HG03457 (cell line): ENCODE data around the gene WDTC1.

Experiments used
- ATAC-seq: cut with Tn5 transposase; IDR thresholded peaks from one replicate; pipeline ENCODE4 v1.9.1; 2021; ENCODE audit warnings: moderate number of reproducible peaks; ENCODE audit not compliant: unreplicated experiment

The WDTC1 gene

GRCh38 chr1:27351541-27352107 is 117.2 kb downstream of the WDTC1 start:
- ATAC-seq, result no peak

- ATAC-seq, result no peak
Measured at GRCh38 chr1:27353166-27353565, 118.7 kb downstream of the WDTC1 start.

- no peak for ATAC-seq
Measured at GRCh38 chr1:27353629-27354028, 119.2 kb downstream of the WDTC1 start.

GRCh38 chr1:27355683-27356082 is 121.3 kb downstream of the WDTC1 start:
- no peak for ATAC-seq

- ATAC-seq, result no peak
Measured at GRCh38 chr1:27356277-27356618, 121.8 kb downstream of the WDTC1 start.

GRCh38 chr1:27356619-27357280 is 122.3 kb downstream of the WDTC1 start:
- ATAC-seq, result no peak

- no peak for ATAC-seq
Measured at GRCh38 chr1:27357281-27358037, 123.0 kb downstream of the WDTC1 start.
